OCI-LY1 (cell line): Measurements from ENCODE around the gene PLAC8.

ENCODE experiments used
- H2AFZ ChIP-seq: fragments of 200-600 bp; sonication (generic), shearing (Covaris generic); 2 replicates; pipeline ENCODE4 v1.6.0; 2014; ENCODE audit warnings: antibody characterized with exemption, mild to moderate bottlenecking, low read length
- H3F3A ChIP-seq: fragments of 200-600 bp; sonication (generic), shearing (Covaris generic); 2 replicates; pipeline ENCODE4 v1.6.0; 2014; ENCODE audit warnings: mild to moderate bottlenecking, antibody characterized with exemption, low read length, moderate library complexity; ENCODE audit not compliant: insufficient read depth
- H3K27ac ChIP-seq: fragments of 200-600 bp; sonication (generic); 2 replicates; pipeline ENCODE4 v1.5.1; 2014; ENCODE audit warnings: low read length, mixed run types, mild to moderate bottlenecking, low read depth; ENCODE audit not compliant: poor library complexity, severe bottlenecking
- H3K27me3 ChIP-seq: fragments of 200-600 bp; sonication (generic); 2 replicates; pipeline ENCODE4 v1.6.0; 2014; ENCODE audit warnings: antibody characterized with exemption, mild to moderate bottlenecking, low read length, moderate library complexity; ENCODE audit not compliant: insufficient read depth
- H3K36me3 ChIP-seq: fragments of 200-600 bp; sonication (generic); 2 replicates; pipeline ENCODE4 v1.6.1; 2014; ENCODE audit warnings: mild to moderate bottlenecking, antibody characterized with exemption, low read length, moderate library complexity, mixed read lengths; ENCODE audit not compliant: insufficient read depth
- H3K4me1 ChIP-seq: fragments of 200-600 bp; sonication (generic); 2 replicates; pipeline ENCODE4 v1.5.1; 2014; ENCODE audit warnings: mild to moderate bottlenecking, low read length, moderate library complexity; ENCODE audit not compliant: insufficient read depth, severe bottlenecking
- H3K4me2 ChIP-seq: fragments of 200-600 bp; sonication (generic), shearing (Covaris generic); 2 replicates; pipeline ENCODE4 v1.6.1; 2014; ENCODE audit warnings: low read length
- H3K4me3 ChIP-seq: fragments of 200-600 bp; sonication (generic); 2 replicates; pipeline ENCODE4 v1.5.1; 2014; ENCODE audit warnings: low read length, low read depth, mild to moderate bottlenecking, mixed read lengths; ENCODE audit not compliant: poor library complexity, severe bottlenecking
- H3K79me2 ChIP-seq: fragments of 200-600 bp; shearing (Covaris generic); 2 replicates; pipeline ENCODE4 v1.6.1; 2016; ENCODE audit warnings: mixed run types, low read length, mixed read lengths; ENCODE audit not compliant: insufficient read depth
- H3K9ac ChIP-seq: fragments of 200-600 bp; sonication (generic), shearing (Covaris generic); 2 replicates; pipeline ENCODE4 v1.6.1; 2014; ENCODE audit warnings: mild to moderate bottlenecking, low read length, mixed read lengths
- H3K9me2 ChIP-seq: fragments of 200-600 bp; sonication (generic), shearing (Covaris generic); 2 replicates; pipeline ENCODE4 v1.6.1; 2014; ENCODE audit warnings: low read depth, mild to moderate bottlenecking, low read length, mixed read lengths
- H3K9me3 ChIP-seq: fragments of 200-600 bp; shearing (Covaris generic); 2 replicates; pipeline ENCODE4 v1.6.1; 2014; ENCODE audit warnings: low read length, mixed read lengths
- H4K20me1 ChIP-seq: fragments of 200-600 bp; sonication (generic), shearing (Covaris generic); 2 replicates; pipeline ENCODE4 v1.6.0; 2016; ENCODE audit warnings: mild to moderate bottlenecking, low read length; ENCODE audit not compliant: insufficient read depth
- CTCF ChIP-seq: fragments of 200-600 bp; sonication (generic), shearing (Covaris generic); IDR thresholded peaks from 2 replicates; pipeline ENCODE4 v1.5.1; 2017; ENCODE audit warnings: mild to moderate bottlenecking, antibody characterized with exemption, low read length, moderate library complexity, mixed read lengths
- EZH2 ChIP-seq: fragments of 200-600 bp; sonication (generic), shearing (Covaris generic); IDR thresholded peaks from 2 replicates; pipeline ENCODE4 v1.8.0; 2017; ENCODE audit warnings: borderline replicate concordance, mixed run types, mild to moderate bottlenecking, antibody characterized with exemption, low read length, moderate library complexity, mixed read lengths

Gene PLAC8

GRCh38 chr4:83151651-83152050 lies 37.1 kb upstream of the PLAC8 start:
- Histone ChIP-seq H3K9ac (no peak overlapping the region), H3K4me3 (no peak overlapping the region), H3K9me2 (no peaks in the 10 kb centered on the region), H3K9me3 (no peaks in the 10 kb centered on the region), H3K36me3 (no peaks in the 10 kb centered on the region; the same call in 1 of the 2 replicates), H2AFZ (no peak overlapping the region), H3K27me3 (peaks cover 8% of the 10 kb centered on the region; the same call in 1 of the 2 replicates), H3F3A (no peaks in the 10 kb centered on the region), H3K27ac (no peak overlapping the region), H3K79me2 (no peaks in the 10 kb centered on the region), H3K4me2 (no peak overlapping the region), H3K4me1 (no peaks in the 10 kb centered on the region), H4K20me1 (no peaks in the 10 kb centered on the region)
- TF ChIP-seq CTCF, result no peak
- no peak for TF ChIP-seq EZH2

GRCh38 chr4:83150653-83151330 lies 36.3 kb upstream of the PLAC8 start:
- Histone ChIP-seq H3K36me3 (no peaks in the 10 kb centered on the region; the same call in 1 of the 2 replicates), H3K4me2 (no peak overlapping the region), H3K9me2 (no peaks in the 10 kb centered on the region), H3F3A (no peaks in the 10 kb centered on the region), H3K4me3 (no peak overlapping the region), H3K4me1 (no peaks in the 10 kb centered on the region), H3K9me3 (no peaks in the 10 kb centered on the region), H3K79me2 (no peaks in the 10 kb centered on the region), H3K9ac (no peak overlapping the region), H4K20me1 (no peaks in the 10 kb centered on the region), H3K27me3 (0 out of 2 replicates have a peak, but pooled peaks cover 8% of the 10 kb centered on the region), H3K27ac (no peak overlapping the region), H2AFZ (no peak overlapping the region)
- TF ChIP-seq CTCF, result no peak
- TF ChIP-seq EZH2, result no peak

- Histone ChIP-seq H3K4me1 (no peaks in the 10 kb centered on the region), H3K9me2 (no peaks in the 10 kb centered on the region), H3K27me3 (0 out of 2 replicates have a peak, but pooled peaks cover 8% of the 10 kb centered on the region)
These were observed 35.5 kb upstream of the PLAC8 start for GRCh38 chr4:83149865-83150652.

More at GRCh38 chr4:83149865-83150652, 35.5 kb upstream of the PLAC8 start:
- Histone ChIP-seq H3F3A (no peaks in the 10 kb centered on the region), H3K36me3 (no peaks in the 10 kb centered on the region; the same call in 1 of the 2 replicates), H3K4me3 (no peak overlapping the region), H2AFZ (no peak overlapping the region), H3K79me2 (no peaks in the 10 kb centered on the region), H3K27ac (no peak overlapping the region), H3K9ac (no peak overlapping the region), H4K20me1 (no peaks in the 10 kb centered on the region), H3K4me2 (no peak overlapping the region), H3K9me3 (no peaks in the 10 kb centered on the region)
- no peak for TF ChIP-seq EZH2
- TF ChIP-seq CTCF, result no peak
